GM03348 (cell line): ENCODE data around the gene CCT2.
A peak's percentile ranks its signal among the peaks of the same experiment; 100 is the strongest.

Experiments
- DNase-seq: peaks from one replicate; pipeline ENCODE4 v3.0.0; 2012; ENCODE audit warnings: low spot score

The CCT2 gene

GRCh38 chr12:69585189-69586062 lies at the start of gene CCT2:
Gene CCT2 (plus strand): TSS chr12:69585459. CDS start chr12:69585522, 63 bp downstream.
- DNase-seq, result peak; percentile 98

GRCh38 chr12:69540987-69541386 lies 44.3 kb upstream of the CCT2 start:
- DNase-seq, result peak; percentile 58

- DNase-seq, result no peak
These were observed 41.2 kb upstream of the CCT2 start for GRCh38 chr12:69544087-69544486.

- no peak for DNase-seq
These were observed 40.2 kb upstream of the CCT2 start for GRCh38 chr12:69545081-69545480.

GRCh38 chr12:69546693-69547438 lies 38.4 kb upstream of the CCT2 start:
- no peak for DNase-seq

GRCh38 chr12:69548687-69549086 lies 36.6 kb upstream of the CCT2 start:
- no peak for DNase-seq

- no peak for DNase-seq
These were observed 34.5 kb upstream of the CCT2 start for GRCh38 chr12:69550569-69551350.

GRCh38 chr12:69553628-69554248 lies 31.5 kb upstream of the CCT2 start:
- peak; percentile 10 for DNase-seq

GRCh38 chr12:69555461-69555860 lies 29.8 kb upstream of the CCT2 start:
- DNase-seq, result peak; percentile 79

GRCh38 chr12:69556383-69556782 lies 28.9 kb upstream of the CCT2 start:
- no peak for DNase-seq

- DNase-seq, result no peak
These were observed 22.0 kb upstream of the CCT2 start for GRCh38 chr12:69563166-69563762.

GRCh38 chr12:69566603-69567002 lies 18.7 kb upstream of the CCT2 start:
- DNase-seq, result no peak

- DNase-seq, result peak; percentile 25
These were observed 16.0 kb upstream of the CCT2 start for GRCh38 chr12:69569236-69569635.

- DNase-seq, result peak; percentile 53
These were observed 15.2 kb upstream of the CCT2 start for GRCh38 chr12:69570000-69570516.

- DNase-seq, result peak; percentile 56
These were observed 14.5 kb upstream of the CCT2 start for GRCh38 chr12:69570545-69571399.

- no peak for DNase-seq
These were observed 9.9 kb upstream of the CCT2 start for GRCh38 chr12:69575346-69575745.

GRCh38 chr12:69578283-69578682 lies 7.0 kb upstream of the CCT2 start:
- no peak for DNase-seq

- DNase-seq, result no peak
These were observed 6.2 kb upstream of the CCT2 start for GRCh38 chr12:69579029-69579428.

- DNase-seq, result no peak
These were observed 5.2 kb upstream of the CCT2 start for GRCh38 chr12:69580074-69580473.

- no peak for DNase-seq
These were observed 2.1 kb upstream of the CCT2 start for GRCh38 chr12:69583203-69583602.
